HepG2 (cell line): ENCODE results near the gene SLC25A47. TPM values are rescaled to one million over a fixed set of nuclear protein-coding genes. Genes with fewer than 3 reads are reported as not detected.

Experiments
- ATAC-seq: fragments of 200-7000 bp; cut with Tn5 transposase; 3 replicates; pipeline ENCODE4 v1.9.1; 2020; ENCODE audit warnings: mild to moderate bottlenecking, moderate library complexity
- BruUV-seq: library from RNA; stranded (reverse); fragments of 400-500 nt; replicated peaks from 2 replicates; lab custom pipeline; 2021; lab: Mats Ljungman, UMichigan
- CTCF ChIA-PET: fragments of 300-600 bp; formaldehyde crosslinking; extraction: SDS; loops from one replicate; lab custom pipeline; 2021; ENCODE audit warnings: low total read pairs, inconsistent platforms, low intra/inter-chr PET ratio; lab: Yijun Ruan, JAX
- POLR2A ChIA-PET: fragments of 350-600 bp; sonication (Branson Sonifier 250); formaldehyde crosslinking; loops from one replicate; lab custom pipeline; 2020; ENCODE audit warnings: antibody characterized with exemption, inconsistent platforms; lab: Yijun Ruan, JAX
- DNase-seq: peaks from one replicate; pipeline ENCODE4 v3.0.0-alpha.2; 2015; ENCODE audit warnings: low spot score
- FAIRE-seq: peaks from 3 replicates; lab custom pipeline; 2011; peaks lifted over from hg19 to GRCh38; lab: Jason Lieb, UNC
- H2AFZ ChIP-seq: one replicate; pipeline ENCODE4 v1.6.1; 2011; ENCODE audit warnings: low read length, inconsistent platforms
- H3K27ac ChIP-seq: fragments of 300-600 bp; 3 replicates; pipeline ENCODE4 v1.8.0; 2011; ENCODE audit warnings: mixed run types, mild to moderate bottlenecking, mixed read lengths, low read length, inconsistent platforms; ENCODE audit not compliant: insufficient read depth; ENCODE audit errors: extremely low read length
- H3K27me3 ChIP-seq, 2 experiments: fragments of 200-600 bp in 1 of 2; 2 replicates in 1 of 2; 3 replicates in 1 of 2; pipeline versions ENCODE4 v1.6.0 to v1.8.0; 2011; ENCODE audit warnings: low read length in 2 of 2, mild to moderate bottlenecking in 2 of 2, moderate library complexity in 2 of 2, inconsistent platforms in 1 of 2; ENCODE audit not compliant: insufficient read depth in 2 of 2, control insufficient read depth in 1 of 2
- H3K36me3 ChIP-seq, 2 experiments: fragments of 200-600 bp in 1 of 2; replicated peaks in 1 of 2; 2 replicates in 1 of 2; 3 replicates in 1 of 2; pipeline versions ENCODE4 v1.5.1 to v1.8.0; 2011; ENCODE audit warnings: low read length in 2 of 2, inconsistent platforms in 1 of 2; ENCODE audit not compliant: insufficient read depth in 2 of 2, control insufficient read depth in 1 of 2
- H3K4me1 ChIP-seq: 2 replicates; pipeline ENCODE4 v1.5.1; 2012; ENCODE audit warnings: low read length, inconsistent platforms; ENCODE audit not compliant: insufficient read depth
- H3K4me2 ChIP-seq: 2 replicates; pipeline ENCODE4 v1.6.0; 2011; ENCODE audit warnings: low read depth, low read length, inconsistent platforms
- H3K4me3 ChIP-seq, 3 experiments: fragments of 200-600 bp in 1 of 3; sonication (generic), shearing (Covaris generic) in 1 of 3; replicated peaks in 1 of 3; 2 replicates each; pipeline ENCODE4 v1.5.1; 2011 to 2016; ENCODE audit warnings: low read length in 3 of 3, inconsistent platforms in 2 of 3, low read depth in 2 of 3, mild to moderate bottlenecking in 2 of 3, control low read depth in 1 of 3, mixed read lengths in 1 of 3; ENCODE audit not compliant: insufficient read depth in 1 of 3
- H3K79me2 ChIP-seq: one replicate; pipeline ENCODE4 v1.6.1; 2011; ENCODE audit warnings: low read length, inconsistent platforms; ENCODE audit not compliant: insufficient read depth
- H3K9ac ChIP-seq: 2 replicates; pipeline ENCODE4 v1.6.0; 2011; ENCODE audit warnings: mild to moderate bottlenecking, low read depth, low read length, inconsistent platforms; ENCODE audit not compliant: insufficient read depth
- H3K9me3 ChIP-seq: 2 replicates; pipeline ENCODE4 v1.5.1; 2012; ENCODE audit warnings: mild to moderate bottlenecking, low read length
- H4K20me1 ChIP-seq: 2 replicates; pipeline ENCODE4 v1.6.0; 2011; ENCODE audit warnings: inconsistent platforms, mild to moderate bottlenecking, low read length, moderate library complexity; ENCODE audit not compliant: insufficient read depth
- CC2D1A ChIP-seq: sonication (generic); formaldehyde crosslinking; IDR thresholded peaks from 2 replicates; pipeline ENCODE4 v1.8.1; 2023; ENCODE audit warnings: mild to moderate bottlenecking, missing genetic modification reagents
- KLF16 ChIP-seq, 2 experiments: sonication (generic) in 1 of 2; formaldehyde crosslinking in 1 of 2; IDR thresholded peaks; 2 replicates each; pipeline versions ENCODE4 v1.6.1 to v1.8.0; 2016 to 2023; ENCODE audit warnings: missing genetic modification reagents in 2 of 2, missing compliant biosample characterization in 1 of 2
- KLF9 ChIP-seq: IDR thresholded peaks from 2 replicates; pipeline ENCODE4 v1.6.1; 2016; ENCODE audit warnings: low read depth
- KMT2A ChIP-seq: sonication (generic); formaldehyde crosslinking; IDR thresholded peaks from 2 replicates; pipeline ENCODE4 v1.4.0; 2020; ENCODE audit warnings: missing genetic modification reagents
- NCOR1 ChIP-seq: fragments of 200-600 bp; sonication (generic); IDR thresholded peaks from 2 replicates; pipeline ENCODE4 v1.7.0; 2017; ENCODE audit warnings: antibody characterized with exemption, low read length, borderline replicate concordance
- NONO ChIP-seq, 2 experiments: fragments of 450-650 bp in 1 of 2; sonication (generic) in 1 of 2; formaldehyde crosslinking in 1 of 2; IDR thresholded peaks in 1 of 2; conservative IDR thresholded peaks in 1 of 2; 2 replicates each; pipeline versions ENCODE4 v1.6.1 to v1.8.0; 2017 to 2022; ENCODE audit warnings: mild to moderate bottlenecking in 1 of 2, missing genetic modification reagents in 1 of 2, moderate library complexity in 1 of 2
- RELA ChIP-seq: sonication (generic); formaldehyde crosslinking; IDR thresholded peaks from 2 replicates; pipeline ENCODE4 v1.4.0; 2020; ENCODE audit warnings: missing genetic modification reagents
- REPIN1 ChIP-seq: sonication (generic); formaldehyde crosslinking; IDR thresholded peaks from 2 replicates; pipeline ENCODE4 v1.8.0; 2022; ENCODE audit warnings: missing genetic modification reagents, low read depth, mild to moderate bottlenecking, borderline replicate concordance
- RFX3 ChIP-seq: IDR thresholded peaks from 2 replicates; pipeline ENCODE4 v1.6.1; 2016; ENCODE audit warnings: missing biosample characterization, missing genetic modification reagents
- TARDBP ChIP-seq: sonication (generic); formaldehyde crosslinking; IDR thresholded peaks from 2 replicates; pipeline ENCODE4 v1.8.0; 2022; ENCODE audit warnings: mild to moderate bottlenecking, missing genetic modification reagents
- ZBTB10 ChIP-seq: sonication (generic); formaldehyde crosslinking; IDR thresholded peaks from 2 replicates; pipeline ENCODE4 v1.4.0; 2020; ENCODE audit warnings: missing genetic modification reagents, borderline replicate concordance
- ZBTB38 ChIP-seq: sonication (generic); formaldehyde crosslinking; IDR thresholded peaks from 2 replicates; pipeline ENCODE4 v1.5.1; 2020; ENCODE audit warnings: mild to moderate bottlenecking, missing genetic modification reagents
- ZKSCAN1 ChIP-seq: fragments of 150-350 bp; IDR thresholded peaks from 2 replicates; pipeline ENCODE4 v1.6.1; 2014; ENCODE audit warnings: low read length
- ZNF382 ChIP-seq: sonication (generic); formaldehyde crosslinking; IDR thresholded peaks from 2 replicates; pipeline ENCODE4 v1.5.0; 2020; ENCODE audit warnings: missing genetic modification reagents, mild to moderate bottlenecking, borderline replicate concordance
- ZNF574 ChIP-seq: sonication (generic); formaldehyde crosslinking; IDR thresholded peaks from 2 replicates; pipeline ENCODE4 v1.4.0; 2020; ENCODE audit warnings: missing genetic modification reagents
- ZNF672 ChIP-seq: sonication (generic); formaldehyde crosslinking; IDR thresholded peaks from 2 replicates; pipeline ENCODE4 v1.8.1; 2022; ENCODE audit warnings: missing genetic modification reagents
- WGBS: methylation state at CpG from one replicate; pipeline ENCODE4 v1.1.6; 2017; ENCODE audit warnings: low lambda C conversion rate; 5-methylcytosine and 5-hydroxymethylcytosine counted together
- in situ Hi-C: cut with HindIII; loops from 2 replicates; pipeline ENCODE4 v1.10.0; 2017; ENCODE audit warnings: low pct_unique_long_range_greater_than_20kb; ENCODE audit not compliant: extremely low pct_ligation_motif_present
- intact Hi-C: fragments of 100-400 bp; cut with micrococcal nuclease; formaldehyde crosslinking; loops from one replicate; pipeline ENCODE4 v1.10.0; 2022; ENCODE audit not compliant: unreplicated experiment
- polyA plus RNA-seq, 8 experiments: library from polyadenylated mRNA; depleted of rRNA in 3 of 8; stranded (reverse) in 7 of 8; unstranded in 1 of 8; fragments of >200 nt; fragmentation: Illumina TruSeq in 4 of 8; extraction: Trizol in 4 of 8; gene quantifications; 2 replicates each; pipeline versions ENCODE4 v1.2.1 to v1.2.3, GENCODE V29; 2011 to 2016; ENCODE audit warnings: low read depth in 4 of 8, missing spikeins in 1 of 8, mixed read lengths in 1 of 8; ENCODE audit not compliant: insufficient read depth in 1 of 8
- total RNA-seq, 5 experiments: library from RNA; depleted of rRNA; stranded (reverse); fragments of >200 nt; fragmentation: Illumina TruSeq; extraction: Trizol; gene quantifications; 2 replicates each; pipeline ENCODE4 v1.2.3, GENCODE V29; 2016; ENCODE audit warnings: low read depth in 1 of 5

SLC25A47 gene
- total and polyA plus RNA-seq, 2 of the 13 experiments (the other 11 are each of a cell fraction or from before 2014, with no cell fraction given), result 1.0 to 1.7 TPM

- ATAC-seq (no peak), DNase-seq (no peak), FAIRE-seq (no peak)
- no TSS peak for BruUV-seq
- no peaks in the 10 kb centered on the region for H3K27me3 ChIP-seq
- H2AFZ ChIP-seq, result no peak overlapping the region
- H3K4me1 ChIP-seq, result peaks cover 22% of the 10 kb centered on the region
- ChIA-PET POLR2A (no interaction called here), CTCF (no interaction called here)
- no peaks in the 10 kb centered on the region; a peak in 1 of 5 replicates for H3K36me3 ChIP-seq
- H3K9me3 ChIP-seq, result no peaks in the 10 kb centered on the region
- no peak overlapping the region for H3K4me2 ChIP-seq
- WGBS, result 91% methylated on average over 12 of the region's 14 CpGs
- TF ChIP-seq TARDBP (CRISPR knock-in tag) (no peak), ZKSCAN1 (no peak), KMT2A (no peak), NCOR1 (no peak), ZNF574 (CRISPR knock-in tag) (no peak), ZNF672 (CRISPR knock-in tag) (no peak), NONO (IDR thresholded peaks at IDR 0.05) (no peak), NONO (CRISPR knock-in tag; conservative IDR thresholded peaks at IDR 0.05) (no peak), ZNF382 (CRISPR knock-in tag) (no peak), ZBTB10 (CRISPR knock-in tag) (no peak), REPIN1 (no peak), CC2D1A (CRISPR knock-in tag) (no peak), ZBTB38 (CRISPR knock-in tag) (no peak), RELA (CRISPR knock-in tag) (no peak), RFX3 (CRISPR knock-in tag) (no peak), KLF9 (CRISPR knock-in tag) (no peak), KLF16 (CRISPR knock-in tag; IDR thresholded peaks at IDR 0.05) (no peak)
- no peak overlapping the region for H3K9ac ChIP-seq
- H3K27ac ChIP-seq, result no peak overlapping the region
- H3K4me3 ChIP-seq, result no peak overlapping the region
- intact Hi-C loops, result no loop called here
- in situ Hi-C loops, result no loop called here
- H3K79me2 ChIP-seq, result no peaks in the 10 kb centered on the region
- H4K20me1 ChIP-seq, result no peaks in the 10 kb centered on the region
These were observed 24.4 kb upstream of the SLC25A47 start for GRCh38 chr14:100298551-100299237.
